T-cell (primary cell): Measurements from ENCODE around the gene GAS6. TPM values are rescaled to one million over a fixed set of nuclear protein-coding genes. Genes with fewer than 3 reads are reported as not detected.
"Not testable (repeated sequence)": the region's sequence is repeated elsewhere in the genome, so short reads cannot be mapped to it uniquely, and the experiment has no call there.

Experiments used
- ATAC-seq, 4 experiments: fragments of 200-7000 bp in 3 of 4; fragments of 150-1000 bp in 1 of 4; cut with Tn5 transposase; replicated peaks in 1 of 4; 1 replicate in 3 of 4; 2 replicates in 1 of 4; pipeline ENCODE4 v1.10.0; 2021; ENCODE audit warnings: moderate library complexity in 3 of 4, mild to moderate bottlenecking in 2 of 4, moderate number of reproducible peaks in 1 of 4
- CTCF ChIA-PET, 2 donors: fragments of 300-600 bp; sonication (Branson Sonifier 250); formaldehyde crosslinking; loops; one replicate each; lab custom pipeline; 2022; ENCODE audit warnings: antibody characterized with exemption in 2 of 2; lab: Charles Lee
- POLR2A ChIA-PET, 2 donors: fragments of 300-600 bp; sonication (Branson Sonifier 250); formaldehyde crosslinking; loops; one replicate each; lab custom pipeline; 2022; ENCODE audit warnings: antibody characterized with exemption in 2 of 2; lab: Charles Lee
- DNase-seq, 35 experiments: peaks; one replicate each; pipeline versions ENCODE4 v3.0.0 to v3.0.0-alpha.2; 2013 to 2023
- H3K27ac ChIP-seq: one replicate; pipeline ENCODE4 v1.5.1; 2013; ENCODE audit warnings: low read length
- H3K27me3 ChIP-seq, 2 experiments: replicated peaks in 1 of 2; 1 replicate in 1 of 2; 2 replicates in 1 of 2; pipeline versions ENCODE4 v1.6.1 to v1.7.0; 2013; ENCODE audit warnings: low read length in 1 of 2, mixed read lengths in 1 of 2; ENCODE audit not compliant: control insufficient read depth in 2 of 2, insufficient read depth in 2 of 2; ENCODE audit errors: extremely low read depth in 1 of 2
- H3K36me3 ChIP-seq, 2 donors: 1 replicate in 1 of 2; 2 replicates in 1 of 2; pipeline versions ENCODE4 v1.6.1 to v1.7.0; 2013; ENCODE audit warnings: low read length in 1 of 2; ENCODE audit not compliant: control insufficient read depth in 2 of 2, insufficient read depth in 1 of 2; ENCODE audit errors: extremely low read depth in 1 of 2
- H3K4me1 ChIP-seq, 2 experiments: 1 replicate in 1 of 2; 2 replicates in 1 of 2; pipeline versions ENCODE4 v1.6.1 to v1.7.0; 2013; ENCODE audit warnings: low read length in 2 of 2, mixed read lengths in 1 of 2; ENCODE audit not compliant: insufficient read depth in 2 of 2, control insufficient read depth in 1 of 2; ENCODE audit errors: extremely low read depth in 1 of 2
- H3K4me3 ChIP-seq, 2 donors: 1 replicate in 1 of 2; 2 replicates in 1 of 2; pipeline versions ENCODE4 v1.5.1 to v1.7.0; 2013; ENCODE audit warnings: mild to moderate bottlenecking in 2 of 2, low read length in 1 of 2, moderate library complexity in 1 of 2; ENCODE audit not compliant: control insufficient read depth in 1 of 2; ENCODE audit errors: extremely low read depth in 1 of 2
- H3K9me3 ChIP-seq: 2 replicates; pipeline ENCODE4 v1.7.0; 2013
- H3K27ac Mint-ChIP-seq, 2 donors: one replicate each; pipeline ENCODE4 v1.8.0; 2020 to 2021; ENCODE audit warnings: mild to moderate bottlenecking in 2 of 2, mixed read lengths in 2 of 2
- H3K27me3 Mint-ChIP-seq, 2 donors: one replicate each; pipeline ENCODE4 v1.8.0; 2021 to 2022; ENCODE audit warnings: mixed read lengths in 2 of 2
- H3K36me3 Mint-ChIP-seq: one replicate; pipeline ENCODE4 v1.8.0; 2021; ENCODE audit warnings: mixed read lengths
- H3K4me1 Mint-ChIP-seq, 3 donors: one replicate each; pipeline ENCODE4 v1.8.0; 2020 to 2022; ENCODE audit warnings: mixed read lengths in 3 of 3, mild to moderate bottlenecking in 1 of 3
- H3K4me3 Mint-ChIP-seq, 3 donors: one replicate each; pipeline ENCODE4 v1.8.0; 2020 to 2022; ENCODE audit warnings: mild to moderate bottlenecking in 3 of 3, mixed read lengths in 3 of 3, moderate library complexity in 3 of 3
- H3K9me3 Mint-ChIP-seq, 3 donors: one replicate each; pipeline ENCODE4 v1.8.0; 2020 to 2022; ENCODE audit warnings: mixed read lengths in 3 of 3
- whole genome bisulfite sequencing: methylation state at CpG from one replicate; pipeline ENCODE4 v1.1.5; 2013; ENCODE audit warnings: missing lambda C conversion rate; ENCODE audit not compliant: insufficient coverage; 5-methylcytosine and 5-hydroxymethylcytosine counted together
- total RNA-seq, 35 experiments: library from RNA in 6 of 35; stranded (reverse) in 6 of 35; fragments of 120-200 nt in 1 of 35; gene quantifications; one replicate each; pipeline versions ENCODE4 v1.2.1 to v1.2.4 and lab custom pipeline; 2013 to 2026

Gene GAS6
- total RNA-seq (10 to 100 TPM in 1 of 5 donors, 1 to 10 TPM in 4; 1.1 to 10.2 (median 4.7) TPM), total RNA-seq (lab: John Stamatoyannopoulos, UW) (0.61 to 18.1 (median 2.0) reads per million in 29 experiments)
- 1.2 TPM for total RNA-seq (2013)

GRCh38 chr13:113863524-113864272 is at the start of gene GAS6:
Gene GAS6 (minus strand): TSS chr13:113864076. CDS start chr13:113863920, 156 bp downstream.
- H3K4me1 Mint-ChIP-seq: peaks cover 6 to 17% (median 13%) of the 10 kb centered on the region in 3 donors

GRCh38 chr13:113913408-113913807 is 49.5 kb upstream of the GAS6 start:
- H3K36me3 Mint-ChIP-seq, H3K4me1 Mint-ChIP-seq, H3K36me3 ChIP-seq, POLR2A ChIA-PET, H3K9me3 Mint-ChIP-seq, H3K27ac Mint-ChIP-seq, H3K4me1 ChIP-seq, DNase-seq, H3K4me3 Mint-ChIP-seq, H3K27ac ChIP-seq, H3K4me3 ChIP-seq, H3K9me3 ChIP-seq, CTCF ChIA-PET, ATAC-seq: not testable (repeated sequence)
- 72% methylated on average over 2 of the region's 8 CpGs for WGBS
- H3K27me3 Mint-ChIP-seq: peaks cover 54 to 70% of the 10 kb centered on the region in 2 donors
- H3K27me3 ChIP-seq: peaks cover 0 to 47% of the 10 kb centered on the region in 2 experiments

More at GRCh38 chr13:113863524-113864272, at the start of gene GAS6:
- ATAC-seq (peak; percentile 54 to 65 (median 62)), DNase-seq (peak in 6 of 35 experiments; percentile 16 to 43 (median 19))
- H3K27me3 ChIP-seq: peaks cover 21 to 55% of the 10 kb centered on the region in 2 experiments
- H3K9me3 ChIP-seq: no peaks in the 10 kb centered on the region
- Mint-ChIP-seq H3K4me3 (peak within 1 kb of the TSS; percentile 61 to 76 (median 72)), H3K27ac (no peak within 1 kb of the TSS), H3K36me3 (no peaks in the 10 kb centered on the region), H3K27me3 (peaks cover 40 to 48% of the 10 kb centered on the region in 2 donors), H3K9me3 (peaks cover 0 to 6% (median 3%) of the 10 kb centered on the region in 3 donors)
- peak within 1 kb of the TSS; percentile 27 to 47 for H3K4me3 ChIP-seq
- CTCF ChIA-PET: no interaction called here
- 2% methylated on average over 109 of the region's 116 CpGs for WGBS
- POLR2A ChIA-PET: no interaction called here
- H3K36me3 ChIP-seq: no peaks in the 10 kb centered on the region
- H3K27ac ChIP-seq: no peak within 1 kb of the TSS
- peaks cover 2 to 19% of the 10 kb centered on the region in 2 experiments for H3K4me1 ChIP-seq

GRCh38 chr13:113912596-113912995 is 48.7 kb upstream of the GAS6 start:
- Mint-ChIP-seq H3K4me1 (peaks cover 13 to 18% (median 13%) of the 10 kb centered on the region in 3 donors), H3K27ac (no peak overlapping the region), H3K36me3 (peaks cover 6% of the 10 kb centered on the region), H3K9me3 (peaks cover 0 to 9% (median 8%) of the 10 kb centered on the region in 3 donors), H3K4me3 (no peak overlapping the region), H3K27me3 (peaks cover 61 to 72% of the 10 kb centered on the region in 2 donors)
- no peak overlapping the region for H3K27ac ChIP-seq
- DNase-seq: no peak
- no peaks in the 10 kb centered on the region for H3K36me3 ChIP-seq
- ATAC-seq: no peak
- peaks cover 0 to 8% of the 10 kb centered on the region in 2 experiments for H3K4me1 ChIP-seq
- no peak overlapping the region for H3K4me3 ChIP-seq
- POLR2A ChIA-PET: no interaction called here
- H3K27me3 ChIP-seq: peaks cover 0 to 46% of the 10 kb centered on the region in 2 experiments
- H3K9me3 ChIP-seq: no peaks in the 10 kb centered on the region
- CTCF ChIA-PET: no interaction called here
- no CpG with 5 or more reads among the region's 3 CpGs for WGBS

GRCh38 chr13:113907635-113908617 is 44.0 kb upstream of the GAS6 start:
- Histone ChIP-seq H3K36me3 (no peaks in the 10 kb centered on the region), H3K4me3 (no peak overlapping the region), H3K27ac (no peak overlapping the region), H3K9me3 (no peaks in the 10 kb centered on the region), H3K4me1 (peaks cover 0 to 8% of the 10 kb centered on the region in 2 experiments), H3K27me3 (peaks cover 0 to 18% of the 10 kb centered on the region in 2 experiments)
- POLR2A ChIA-PET: no interaction called here
- H3K4me1 Mint-ChIP-seq: peaks cover 13 to 19% (median 16%) of the 10 kb centered on the region in 3 donors
- ATAC-seq: no peak
- H3K27me3 Mint-ChIP-seq: peaks cover 41 to 48% of the 10 kb centered on the region in 2 donors
- H3K9me3 Mint-ChIP-seq: peaks cover 0 to 9% (median 8%) of the 10 kb centered on the region in 3 donors
- WGBS: 50% methylated on average over 10 of the region's 17 CpGs
- CTCF ChIA-PET: no interaction called here
- no peak overlapping the region for H3K4me3 Mint-ChIP-seq
- no peak overlapping the region for H3K27ac Mint-ChIP-seq
- DNase-seq: peak in 1 of 35 experiments; percentile 2
- H3K36me3 Mint-ChIP-seq: peaks cover 6% of the 10 kb centered on the region

GRCh38 chr13:113906571-113906970 is 42.7 kb upstream of the GAS6 start:
- ATAC-seq (no peak), DNase-seq (no peak)
- Histone ChIP-seq H3K9me3 (no peaks in the 10 kb centered on the region), H3K4me3 (no peak overlapping the region), H3K27me3 (peaks cover 0 to 21% of the 10 kb centered on the region in 2 experiments), H3K4me1 (peaks cover 0 to 8% of the 10 kb centered on the region in 2 experiments), H3K36me3 (no peaks in the 10 kb centered on the region), H3K27ac (no peak overlapping the region)
- ChIA-PET CTCF (no interaction called here), POLR2A (no interaction called here)
- H3K4me1 Mint-ChIP-seq: peaks cover 13 to 19% (median 16%) of the 10 kb centered on the region in 3 donors
- no peak overlapping the region for H3K27ac Mint-ChIP-seq
- H3K9me3 Mint-ChIP-seq: no peaks in the 10 kb centered on the region
- peaks cover 32 to 37% of the 10 kb centered on the region in 2 donors for H3K27me3 Mint-ChIP-seq
- no peaks in the 10 kb centered on the region for H3K36me3 Mint-ChIP-seq
- WGBS: 80% methylated on average over 2 of the region's 4 CpGs
- no peak overlapping the region for H3K4me3 Mint-ChIP-seq

GRCh38 chr13:113905942-113906341 is 42.1 kb upstream of the GAS6 start:
- Histone ChIP-seq H3K9me3 (no peaks in the 10 kb centered on the region), H3K27me3 (peaks cover 0 to 27% of the 10 kb centered on the region in 2 experiments), H3K27ac (no peak overlapping the region), H3K36me3 (no peaks in the 10 kb centered on the region), H3K4me3 (no peak overlapping the region), H3K4me1 (peaks cover 0 to 8% of the 10 kb centered on the region in 2 experiments)
- ChIA-PET POLR2A (no interaction called here), CTCF (no interaction called here)
- no peaks in the 10 kb centered on the region for H3K9me3 Mint-ChIP-seq
- H3K36me3 Mint-ChIP-seq: no peaks in the 10 kb centered on the region
- H3K27ac Mint-ChIP-seq: no peak overlapping the region
- ATAC-seq (no peak), DNase-seq (no peak)
- no peak overlapping the region for H3K4me3 Mint-ChIP-seq
- peaks cover 26 to 31% of the 10 kb centered on the region in 2 donors for H3K27me3 Mint-ChIP-seq
- 90% methylated on average over 4 of the region's 8 CpGs for WGBS
- peaks cover 13 to 19% (median 16%) of the 10 kb centered on the region in 3 donors for H3K4me1 Mint-ChIP-seq
